ENCODE measurements around the gene NFU1.
"Not testable (repeated sequence)": the region's sequence is repeated elsewhere in the genome, so short reads cannot be mapped to it uniquely, and the experiment has no call there.

Gene NFU1

DNA sequence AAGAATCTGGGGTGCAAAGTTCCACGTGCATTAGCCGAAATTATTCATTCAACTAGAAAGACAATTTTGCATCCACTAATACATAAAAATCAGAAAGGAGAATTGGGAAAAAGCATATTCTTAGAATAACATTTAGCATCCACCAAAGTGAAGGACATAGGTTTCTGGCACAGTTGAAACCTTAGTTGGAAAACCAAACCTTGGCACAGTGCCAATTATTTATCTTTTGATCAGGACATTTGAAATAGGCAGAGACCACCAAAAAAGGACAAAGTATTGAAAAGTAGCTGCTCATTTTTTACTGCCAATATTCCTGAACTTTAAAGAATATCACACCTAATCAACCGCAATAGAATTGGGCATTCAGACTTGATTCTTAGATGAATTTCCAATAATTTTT lies 25.5 kb upstream of the NFU1 start:
- Mint-ChIP-seq H3K4me3 (no peak overlapping the region), H3K36me3 (no peaks in the 10 kb centered on the region), H3K27me3 (no peaks in the 10 kb centered on the region), H3K27ac (no peak overlapping the region), H3K4me1 (peaks cover 0 to 2% of the 10 kb centered on the region in 2 donors), H3K9me3 (no peaks in the 10 kb centered on the region)
- ATAC-seq (replicated peaks), result no peak
- no peak for DNase-seq

DNA sequence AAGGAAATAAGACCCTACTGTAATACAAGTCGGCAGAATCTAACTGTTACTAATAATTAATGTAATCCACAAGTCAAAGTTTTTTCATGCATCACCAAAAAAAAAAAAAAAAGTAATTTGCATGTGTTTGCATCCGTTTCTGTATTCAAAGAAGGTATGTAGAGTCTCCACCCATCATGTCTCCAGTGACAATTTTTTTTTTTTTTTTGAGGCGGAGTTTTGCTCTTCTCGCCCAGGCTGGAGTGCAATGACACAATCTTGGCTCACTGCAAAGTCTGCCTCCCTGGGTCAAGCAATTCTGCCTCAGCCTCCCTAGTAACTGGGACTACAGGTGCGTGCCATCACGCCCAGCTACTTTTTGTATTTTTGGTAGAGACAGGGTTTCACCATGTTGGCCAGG lies 24.2 kb upstream of the NFU1 start:
- no peaks in the 10 kb centered on the region for H3K27me3 Mint-ChIP-seq
- H3K4me1 Mint-ChIP-seq, result peaks cover 11% of the 10 kb centered on the region in 2 donors
- H3K4me3 Mint-ChIP-seq, result no peak overlapping the region
- ATAC-seq (replicated peaks) (no peak), DNase-seq (no peak)
- H3K36me3 Mint-ChIP-seq, result no peaks in the 10 kb centered on the region
- H3K27ac Mint-ChIP-seq, result no peak overlapping the region
- no peaks in the 10 kb centered on the region for H3K9me3 Mint-ChIP-seq

GRCh38 chr2:69459936-69460335 lies 22.7 kb upstream of the NFU1 start:
- Mint-ChIP-seq H3K4me1 (peaks cover 14 to 16% of the 10 kb centered on the region in 2 donors), H3K36me3 (no peaks in the 10 kb centered on the region), H3K4me3 (no peak overlapping the region), H3K27me3 (no peaks in the 10 kb centered on the region), H3K9me3 (no peaks in the 10 kb centered on the region), H3K27ac (no peak overlapping the region)
- no peak for DNase-seq
- no peak for ATAC-seq (replicated peaks)

DNA sequence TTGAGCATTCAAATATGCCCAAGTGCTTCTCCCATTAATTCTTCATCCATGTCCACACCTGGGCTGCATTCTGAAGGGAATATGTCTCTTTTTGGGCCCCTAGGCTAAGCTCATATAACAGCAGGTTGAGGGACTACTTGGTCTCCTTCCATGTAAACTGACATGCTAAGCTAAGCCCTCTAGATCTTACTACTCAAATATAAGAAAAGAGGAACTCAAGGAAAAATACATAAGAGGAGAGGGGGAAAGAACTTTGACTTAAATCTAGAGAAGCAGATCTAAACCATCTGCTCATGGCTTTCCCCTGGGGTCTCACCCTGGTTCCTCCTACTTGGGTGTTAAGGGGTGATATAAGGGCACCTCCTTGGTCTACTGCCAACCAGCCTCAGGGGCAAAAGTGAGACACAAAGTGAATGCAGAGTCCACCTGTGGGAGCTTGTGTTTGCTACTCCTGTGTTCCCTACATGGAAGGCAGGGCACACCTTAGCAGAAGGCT lies 19.8 kb upstream of the NFU1 start:
- no peaks in the 10 kb centered on the region for H3K36me3 Mint-ChIP-seq
- H3K4me3 Mint-ChIP-seq, result peak overlapping the region; percentile 5 to 30
- H3K9me3 Mint-ChIP-seq, result no peaks in the 10 kb centered on the region
- ATAC-seq (replicated peaks) (peak; percentile 75 to 80), DNase-seq (peak; percentile 34)
- H3K27ac Mint-ChIP-seq, result no peak overlapping the region
- no peaks in the 10 kb centered on the region for H3K27me3 Mint-ChIP-seq
- H3K4me1 Mint-ChIP-seq, result peaks cover 22 to 36% of the 10 kb centered on the region in 2 donors

GRCh38 chr2:69456154-69456553 lies 18.9 kb upstream of the NFU1 start:
- peaks cover 22 to 36% of the 10 kb centered on the region in 2 donors for H3K4me1 Mint-ChIP-seq
- H3K36me3 Mint-ChIP-seq, result no peaks in the 10 kb centered on the region
- ATAC-seq (replicated peaks) (no peak), DNase-seq (no peak)
- H3K27ac Mint-ChIP-seq, result no peak overlapping the region
- no peaks in the 10 kb centered on the region for H3K27me3 Mint-ChIP-seq
- no peaks in the 10 kb centered on the region for H3K9me3 Mint-ChIP-seq
- H3K4me3 Mint-ChIP-seq, result no peak overlapping the region

- DNase-seq, result no peak
- no peak for ATAC-seq (replicated peaks)
- Mint-ChIP-seq H3K27ac (no peak overlapping the region), H3K4me1 (peaks cover 21 to 36% of the 10 kb centered on the region in 2 donors), H3K36me3 (no peaks in the 10 kb centered on the region), H3K27me3 (no peaks in the 10 kb centered on the region), H3K4me3 (no peak overlapping the region), H3K9me3 (no peaks in the 10 kb centered on the region)
These were observed 17.7 kb upstream of the NFU1 start for GRCh38 chr2:69454976-69455375.

DNA sequence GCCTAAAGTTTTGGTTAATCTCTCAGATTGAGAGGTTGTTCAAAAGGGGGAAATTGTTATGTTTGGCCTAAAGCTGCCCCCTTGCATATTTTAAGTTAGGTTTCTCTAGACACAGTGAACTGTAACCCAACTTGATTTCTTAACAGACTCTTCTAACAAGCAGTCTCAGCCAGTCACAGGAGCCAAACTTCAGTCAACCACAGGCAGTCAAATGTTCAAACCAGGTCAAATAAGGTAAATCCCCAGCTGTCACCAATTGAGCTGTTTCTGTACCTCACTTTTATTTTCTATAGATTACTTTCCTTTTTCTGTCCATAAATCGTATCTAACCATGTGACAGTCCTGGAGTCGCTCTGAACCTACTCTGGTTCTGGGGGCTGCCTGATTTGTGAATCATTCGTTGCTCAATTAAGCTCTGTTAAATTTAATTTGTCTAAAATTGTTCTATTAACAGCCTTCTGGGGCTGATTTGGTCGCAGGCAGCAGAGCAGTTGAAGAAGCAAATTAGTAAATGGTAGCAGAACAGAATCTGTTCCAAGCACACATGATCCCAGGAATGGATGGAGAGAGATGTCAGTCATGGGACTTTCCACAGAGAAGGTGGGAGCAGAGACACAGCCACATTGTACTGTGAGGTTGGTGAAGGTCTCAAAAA lies 16.4 kb upstream of the NFU1 start:
- H3K4me1 Mint-ChIP-seq, result peaks cover 20 to 36% of the 10 kb centered on the region in 2 donors
- no peak overlapping the region for H3K4me3 Mint-ChIP-seq
- no peaks in the 10 kb centered on the region for H3K36me3 Mint-ChIP-seq
- DNase-seq, result no peak
- H3K27me3 Mint-ChIP-seq, result no peaks in the 10 kb centered on the region
- H3K27ac Mint-ChIP-seq, result peak overlapping the region; percentile 52
- peak; percentile 84 to 87 for ATAC-seq (replicated peaks)
- H3K9me3 Mint-ChIP-seq, result no peaks in the 10 kb centered on the region

GRCh38 chr2:69452687-69453086 lies 15.5 kb upstream of the NFU1 start:
- DNase-seq (no peak), ATAC-seq (replicated peaks) (no peak)
- Mint-ChIP-seq H3K4me3 (no peak overlapping the region), H3K27ac (no peak overlapping the region), H3K4me1 (peaks cover 20 to 36% of the 10 kb centered on the region in 2 donors), H3K36me3 (peaks cover 0 to 3% of the 10 kb centered on the region in 2 donors), H3K9me3 (no peaks in the 10 kb centered on the region), H3K27me3 (peaks cover 4 to 7% of the 10 kb centered on the region in 2 donors)

- no peak for DNase-seq
- no peak for ATAC-seq (replicated peaks)
- H3K4me1 Mint-ChIP-seq, result peaks cover 10 to 24% of the 10 kb centered on the region in 2 donors
- no peaks in the 10 kb centered on the region for H3K9me3 Mint-ChIP-seq
- H3K27me3 Mint-ChIP-seq, result peaks cover 9 to 11% of the 10 kb centered on the region in 2 donors
- H3K27ac Mint-ChIP-seq, result no peak overlapping the region
- H3K4me3 Mint-ChIP-seq, result no peak overlapping the region
- peaks cover 0 to 3% of the 10 kb centered on the region in 2 donors for H3K36me3 Mint-ChIP-seq
These were observed 13.6 kb upstream of the NFU1 start for GRCh38 chr2:69450735-69451416.

- ATAC-seq (replicated peaks) (no peak), DNase-seq (no peak)
- no peak overlapping the region for H3K27ac Mint-ChIP-seq
- H3K9me3 Mint-ChIP-seq, result no peaks in the 10 kb centered on the region
- H3K36me3 Mint-ChIP-seq, result peaks cover 0 to 3% of the 10 kb centered on the region in 2 donors
- H3K4me1 Mint-ChIP-seq, result peaks cover 7 to 19% of the 10 kb centered on the region in 2 donors
- H3K27me3 Mint-ChIP-seq, result peaks cover 9 to 11% of the 10 kb centered on the region in 2 donors
- H3K4me3 Mint-ChIP-seq, result no peak overlapping the region
These were observed 12.7 kb upstream of the NFU1 start for GRCh38 chr2:69449906-69450305.

DNA sequence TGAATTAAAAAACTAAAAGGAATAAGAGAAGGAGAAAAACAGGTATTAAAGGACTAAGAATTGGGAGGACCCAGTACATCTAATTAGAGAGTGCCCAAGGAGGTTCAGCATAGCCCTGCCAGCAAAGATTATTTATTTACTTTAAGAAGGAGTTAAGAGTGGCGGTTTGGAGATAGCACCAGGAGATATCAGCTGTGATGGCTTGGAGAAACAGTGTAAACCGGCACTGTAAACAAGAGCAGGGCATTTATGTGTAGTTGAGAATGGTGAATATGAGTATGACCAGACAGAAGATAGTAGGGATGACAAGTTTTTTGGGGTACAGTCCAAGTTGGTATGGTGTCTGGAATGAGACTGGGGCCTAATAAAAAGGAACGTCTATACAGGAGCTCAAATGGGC lies 6.4 kb upstream of the NFU1 start:
- H3K27ac Mint-ChIP-seq; H3K9me3 Mint-ChIP-seq; DNase-seq; H3K36me3 Mint-ChIP-seq; H3K4me1 Mint-ChIP-seq; H3K4me3 Mint-ChIP-seq; ATAC-seq (replicated peaks): not testable (repeated sequence)
- peaks cover 9 to 11% of the 10 kb centered on the region in 2 donors for H3K27me3 Mint-ChIP-seq

GRCh38 chr2:69439499-69439898 lies 2.3 kb upstream of the NFU1 start:
- H3K4me1 Mint-ChIP-seq, result peaks cover 17 to 29% of the 10 kb centered on the region in 2 donors
- not testable (repeated sequence) for H3K4me3 Mint-ChIP-seq

DNA sequence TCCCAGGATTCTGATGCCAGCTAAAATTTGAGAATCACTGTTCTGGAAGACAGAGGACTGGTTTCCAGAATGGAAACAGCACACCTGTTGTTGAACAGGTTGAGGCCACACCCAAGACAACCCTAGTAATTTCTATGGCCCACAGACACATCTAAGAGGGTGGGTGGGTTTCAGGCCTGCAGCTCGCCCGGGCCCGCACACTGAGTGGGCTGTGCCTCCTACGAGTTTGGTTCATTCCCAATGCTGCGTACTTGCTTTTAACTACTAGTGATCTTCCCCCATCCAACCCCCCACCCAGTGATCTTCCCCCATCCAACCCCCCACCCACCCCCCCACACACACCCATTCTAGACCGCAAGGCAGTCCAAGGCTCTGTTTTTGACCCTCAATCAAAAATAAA lies 1.3 kb upstream of the NFU1 start:
- H3K36me3 Mint-ChIP-seq, result peaks cover 5 to 9% of the 10 kb centered on the region in 2 donors
- H3K27me3 Mint-ChIP-seq, result no peaks in the 10 kb centered on the region
- peaks cover 17 to 32% of the 10 kb centered on the region in 2 donors for H3K4me1 Mint-ChIP-seq
- H3K27ac Mint-ChIP-seq, result peak overlapping the region; percentile 99
- peak overlapping the region; percentile 2 to 33 for H3K4me3 Mint-ChIP-seq
- H3K9me3 Mint-ChIP-seq, result peaks cover 6 to 8% of the 10 kb centered on the region in 2 donors
- ATAC-seq (replicated peaks), result no peak
- no peak for DNase-seq

More at GRCh38 chr2:69439499-69439898, 2.3 kb upstream of the NFU1 start:
- H3K27ac Mint-ChIP-seq; ATAC-seq (replicated peaks); H3K27me3 Mint-ChIP-seq; DNase-seq; H3K36me3 Mint-ChIP-seq; H3K9me3 Mint-ChIP-seq: not testable (repeated sequence)

DNA sequence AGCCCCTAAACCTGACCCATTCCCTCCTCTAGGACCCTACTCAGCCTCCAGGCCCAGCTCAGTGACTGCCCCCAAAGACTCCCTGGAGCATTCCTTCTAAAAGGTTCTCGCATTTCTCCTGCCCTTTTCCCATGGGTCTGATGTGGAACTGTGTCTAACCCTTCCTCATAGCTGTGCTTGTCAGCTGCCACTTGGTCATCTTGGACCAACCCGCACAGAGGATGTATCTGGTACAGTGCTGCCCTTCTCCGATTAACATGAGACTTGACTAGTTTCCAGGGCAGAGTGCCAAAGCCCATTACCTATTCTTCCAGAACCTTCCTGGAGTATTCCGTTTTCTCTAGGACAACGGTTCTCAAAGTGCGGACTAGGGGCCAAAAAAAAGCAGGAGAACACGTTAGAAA lies 518 bp upstream of the NFU1 start:
- Mint-ChIP-seq H3K9me3 (peaks cover 6 to 8% of the 10 kb centered on the region in 2 donors), H3K4me3 (peak overlapping the region; percentile 93 to 95), H3K36me3 (peaks cover 5 to 9% of the 10 kb centered on the region in 2 donors), H3K27ac (peak overlapping the region; percentile 99), H3K27me3 (no peaks in the 10 kb centered on the region), H3K4me1 (peaks cover 17 to 32% of the 10 kb centered on the region in 2 donors)
- DNase-seq (no peak), ATAC-seq (replicated peaks) (peak; percentile 17 to 28)

GRCh38 chr2:69436596-69436937 lies 668 bp downstream of the NFU1 start:
- no peak for DNase-seq
- Mint-ChIP-seq H3K27me3 (no peaks in the 10 kb centered on the region), H3K27ac (peak overlapping the region; percentile 99), H3K9me3 (peaks cover 6 to 8% of the 10 kb centered on the region in 2 donors), H3K4me1 (peaks cover 17 to 32% of the 10 kb centered on the region in 2 donors), H3K4me3 (peak overlapping the region; percentile 93 to 95), H3K36me3 (peaks cover 8 to 9% of the 10 kb centered on the region in 2 donors)
- ATAC-seq (replicated peaks), result peak; percentile 11 to 16
